MCF 10A (cell line): ENCODE measurements around the gene ZDHHC9. TPM values are rescaled to one million over a fixed set of nuclear protein-coding genes. Genes with fewer than 3 reads are reported as not detected.

Experiments used
- BruUV-seq: library from RNA; stranded (reverse); fragments of 400-500 nt; replicated peaks from 2 replicates; lab custom pipeline; 2021; lab: Mats Ljungman, UMichigan
- CTCF ChIA-PET: fragments of 300-600 bp; sonication (Branson Sonifier 250); formaldehyde crosslinking; extraction: SDS; loops from one replicate; lab custom pipeline; 2021; ENCODE audit warnings: antibody characterized with exemption, inconsistent platforms; lab: Yijun Ruan, JAX
- POLR2A ChIA-PET: fragments of 300-600, 350-650 bp; sonication (Branson Sonifier 250); formaldehyde crosslinking; extraction: SDS; loops from one replicate; lab custom pipeline; 2020; ENCODE audit warnings: antibody characterized with exemption, inconsistent platforms; lab: Yijun Ruan, JAX
- DNase-seq: peaks from one replicate; pipeline ENCODE4 v3.0.0-alpha.2; 2018; ENCODE audit not compliant: unreplicated experiment
- H3K27ac Mint-ChIP-seq: one replicate; pipeline ENCODE4 v1.8.0; 2022; ENCODE audit warnings: mild to moderate bottlenecking, low read depth, mixed read lengths; ENCODE audit not compliant: unreplicated experiment
- H3K27me3 Mint-ChIP-seq: one replicate; pipeline ENCODE4 v1.8.0; 2022; ENCODE audit warnings: mixed read lengths; ENCODE audit not compliant: insufficient read depth, unreplicated experiment
- H3K36me3 Mint-ChIP-seq: one replicate; pipeline ENCODE4 v1.8.0; 2022; ENCODE audit warnings: mild to moderate bottlenecking, moderate library complexity, mixed read lengths; ENCODE audit not compliant: insufficient read depth, unreplicated experiment
- H3K4me1 Mint-ChIP-seq: one replicate; pipeline ENCODE4 v1.8.0; 2022; ENCODE audit warnings: mixed read lengths; ENCODE audit not compliant: insufficient read depth, unreplicated experiment
- H3K4me3 Mint-ChIP-seq: one replicate; pipeline ENCODE4 v1.8.0; 2022; ENCODE audit warnings: mild to moderate bottlenecking, moderate library complexity, mixed read lengths; ENCODE audit not compliant: unreplicated experiment
- H3K9me3 Mint-ChIP-seq: one replicate; pipeline ENCODE4 v1.8.0; 2022; ENCODE audit warnings: mixed read lengths; ENCODE audit not compliant: unreplicated experiment
- CTCF ChIP-seq: fragments of 200-600 bp; IDR thresholded peaks from one replicate; pipeline ENCODE4 v1.8.0; 2022; ENCODE audit warnings: antibody characterized with exemption, mild to moderate bottlenecking; ENCODE audit not compliant: unreplicated experiment
- intact Hi-C: fragments of 100-400 bp; cut with micrococcal nuclease; formaldehyde crosslinking; loops from 2 replicates; pipeline ENCODE4 v1.14.1; 2022
- total RNA-seq: library from RNA; stranded (reverse); gene quantifications from 2 replicates; pipeline ENCODE4 v1.2.3, GENCODE V29; 2022

The ZDHHC9 gene
- total RNA-seq, 1 experiment from 2014 or later = 30.6 TPM

GRCh38 chrX:129808829-129809796, 34.6 kb downstream of the ZDHHC9 start:
- ChIA-PET POLR2A (interaction anchor here (1.3 kb wide), 1 partner anchor 15 kb away, joined by 5 read pairs; no protein-coding TSS in a partner anchor), CTCF (no interaction called here)
- no peak for DNase-seq
- no peaks in the 10 kb centered on the region for H3K4me1 Mint-ChIP-seq
- no peaks in the 10 kb centered on the region for H3K9me3 Mint-ChIP-seq
- H3K36me3 Mint-ChIP-seq = peaks cover 62% of the 10 kb centered on the region
- H3K27me3 Mint-ChIP-seq = peaks cover 11% of the 10 kb centered on the region
- no peak for TF ChIP-seq CTCF
- intact Hi-C loops = no loop called here
- no TSS peak for BruUV-seq
- no peak overlapping the region for H3K4me3 Mint-ChIP-seq
- peak overlapping the region; percentile 76 for H3K27ac Mint-ChIP-seq

- no peak for TF ChIP-seq CTCF
- DNase-seq = peak; percentile 15
- Mint-ChIP-seq H3K4me3 (peak overlapping the region; percentile 11), H3K36me3 (peaks cover 56% of the 10 kb centered on the region), H3K4me1 (no peaks in the 10 kb centered on the region), H3K27ac (peak overlapping the region; percentile 76), H3K27me3 (peaks cover 11% of the 10 kb centered on the region), H3K9me3 (no peaks in the 10 kb centered on the region)
- intact Hi-C loops = no loop called here
- POLR2A ChIA-PET = interaction anchor here (0.6 kb wide), 1 partner anchor 27 kb away, joined by 3 read pairs; no protein-coding TSS in a partner anchor
- BruUV-seq = no TSS peak
- CTCF ChIA-PET = no interaction called here
Measured at GRCh38 chrX:129808158-129808828, 35.4 kb downstream of the ZDHHC9 start.

GRCh38 chrX:129804806-129805205, 38.9 kb downstream of the ZDHHC9 start:
- Mint-ChIP-seq H3K9me3 (no peaks in the 10 kb centered on the region), H3K4me3 (no peak overlapping the region), H3K27ac (no peak overlapping the region), H3K27me3 (no peaks in the 10 kb centered on the region), H3K4me1 (no peaks in the 10 kb centered on the region), H3K36me3 (peaks cover 49% of the 10 kb centered on the region)
- intact Hi-C loops = no loop called here
- no peak for DNase-seq
- BruUV-seq = no TSS peak
- POLR2A ChIA-PET = no interaction called here
- CTCF ChIA-PET = no interaction called here
- no peak for TF ChIP-seq CTCF

- H3K36me3 Mint-ChIP-seq = peaks cover 38% of the 10 kb centered on the region
- no TSS peak for BruUV-seq
- no peak overlapping the region for H3K27ac Mint-ChIP-seq
- intact Hi-C loops = no loop called here
- DNase-seq = no peak
- ChIA-PET CTCF (no interaction called here), POLR2A (no interaction called here)
- no peaks in the 10 kb centered on the region for H3K9me3 Mint-ChIP-seq
- H3K27me3 Mint-ChIP-seq = no peaks in the 10 kb centered on the region
- H3K4me3 Mint-ChIP-seq = no peak overlapping the region
- TF ChIP-seq CTCF = no peak
- no peaks in the 10 kb centered on the region for H3K4me1 Mint-ChIP-seq
Measured at GRCh38 chrX:129802863-129803262, 40.8 kb downstream of the ZDHHC9 start.
